Sciatic nerve (tissue), 2 donors: ENCODE results near the gene QSOX2. TPM values are rescaled to one million over a fixed set of nuclear protein-coding genes. Genes with fewer than 3 reads are reported as not detected.
A peak's percentile ranks its signal among the peaks of the same experiment; 100 is the strongest.

Experiments used
- ATAC-seq: fragments of 200-7000 bp; cut with Tn5 transposase; one replicate; pipeline ENCODE4 v1.9.1; 2020; ENCODE audit warnings: mild to moderate bottlenecking, moderate library complexity
- DNase-seq: peaks from one replicate; pipeline ENCODE4 v3.0.0-alpha.2; 2020; ENCODE audit warnings: low spot score
- intact Hi-C: fragments of 100-400 bp; cut with DNase I; formaldehyde crosslinking; loops from one replicate; pipeline ENCODE4 v1.14.2; 2022
- total RNA-seq: library from RNA; stranded (reverse); fragmentation: NEBNext Ultra II Directional; extraction: Animal tissue kit (Norgen Biotek cat#: 25700); gene quantifications from one replicate; pipeline ENCODE4 v1.2.1, GENCODE V29; 2021
- donor health status: DM: no; HTN: no; CAD: no.
- donor health status: DM: no; HTN: no; CAD: no.

Gene QSOX2
- total RNA-seq, 1 donor from 2014 or later: 7.5 TPM

GRCh38 chr9:136284311-136284710 lies 38.7 kb upstream of the QSOX2 start:
- intact Hi-C loops: no loop called here
- DNase-seq (no peak), ATAC-seq (no peak)

GRCh38 chr9:136283291-136284235 lies 38.0 kb upstream of the QSOX2 start:
- intact Hi-C loops: no loop called here
- ATAC-seq: peak; percentile 91

GRCh38 chr9:136282272-136282861 lies 36.8 kb upstream of the QSOX2 start:
- no peak for ATAC-seq
- intact Hi-C loops: no loop called here
- DNase-seq: no peak

More at GRCh38 chr9:136283291-136284235, 38.0 kb upstream of the QSOX2 start:
- DNase-seq: peak; percentile 85

GRCh38 chr9:136281421-136282271 lies 36.0 kb upstream of the QSOX2 start:
- ATAC-seq: no peak
- intact Hi-C loops: no loop called here

GRCh38 chr9:136280535-136281315 lies 35.1 kb upstream of the QSOX2 start:
- intact Hi-C loops: no loop called here
- no peak for DNase-seq

More at GRCh38 chr9:136281421-136282271, 36.0 kb upstream of the QSOX2 start:
- no peak for DNase-seq

GRCh38 chr9:136279471-136279870 lies 33.9 kb upstream of the QSOX2 start:
- ATAC-seq: no peak
- intact Hi-C loops: no loop called here
- DNase-seq: no peak

More at GRCh38 chr9:136280535-136281315, 35.1 kb upstream of the QSOX2 start:
- ATAC-seq: no peak

- no peak for ATAC-seq
- intact Hi-C loops: no loop called here
These were observed 33.3 kb upstream of the QSOX2 start for GRCh38 chr9:136278894-136279293.

GRCh38 chr9:136278221-136278620 lies 32.6 kb upstream of the QSOX2 start:
- intact Hi-C loops: no loop called here
- DNase-seq (no peak), ATAC-seq (no peak)

More at GRCh38 chr9:136278894-136279293, 33.3 kb upstream of the QSOX2 start:
- no peak for DNase-seq

- intact Hi-C loops: no loop called here
- no peak for DNase-seq
- ATAC-seq: no peak
These were observed 32.1 kb upstream of the QSOX2 start for GRCh38 chr9:136277746-136278145.

- intact Hi-C loops: no loop called here
- ATAC-seq (no peak), DNase-seq (no peak)
These were observed 31.1 kb upstream of the QSOX2 start for GRCh38 chr9:136276716-136277115.

GRCh38 chr9:136275655-136276429 lies 30.2 kb upstream of the QSOX2 start:
- no peak for ATAC-seq
- DNase-seq: no peak
- intact Hi-C loops: no loop called here

GRCh38 chr9:136274786-136275654 lies 29.4 kb upstream of the QSOX2 start:
- ATAC-seq (no peak), DNase-seq (no peak)
- intact Hi-C loops: no loop called here

GRCh38 chr9:136273921-136274785 lies 28.5 kb upstream of the QSOX2 start:
- intact Hi-C loops: no loop called here
- DNase-seq: no peak
- ATAC-seq: no peak

- no peak for ATAC-seq
- intact Hi-C loops: no loop called here
These were observed 27.7 kb upstream of the QSOX2 start for GRCh38 chr9:136273244-136273865.

GRCh38 chr9:136270173-136270705 lies 24.6 kb upstream of the QSOX2 start:
- no peak for ATAC-seq
- intact Hi-C loops: no loop called here
- DNase-seq: no peak

More at GRCh38 chr9:136273244-136273865, 27.7 kb upstream of the QSOX2 start:
- no peak for DNase-seq
